Trophoblast cell (in vitro differentiated cells and primary cell): ENCODE results near the gene PRKAR2A.
"Not testable (repeated sequence)": the region's sequence is repeated elsewhere in the genome, so short reads cannot be mapped to it uniquely, and the experiment has no call there.

ENCODE experiments used
- DNase-seq, 2 donors: peaks; one replicate each; pipeline ENCODE4 v3.0.0-alpha.2; 2016
- H2AFZ ChIP-seq: 2 replicates; pipeline ENCODE4 v1.6.1; 2013; ENCODE audit warnings: low read length, moderate library complexity, mild to moderate bottlenecking; ENCODE audit not compliant: insufficient read depth, poor library complexity
- H2AK5ac ChIP-seq: 2 replicates; pipeline ENCODE4 v1.6.1; 2013; ENCODE audit warnings: mild to moderate bottlenecking, low read length
- H2BK120ac ChIP-seq: 2 replicates; pipeline ENCODE4 v1.6.1; 2013; ENCODE audit warnings: low read length, mild to moderate bottlenecking, moderate library complexity; ENCODE audit not compliant: insufficient read depth, poor library complexity
- H2BK12ac ChIP-seq: 2 replicates; pipeline ENCODE4 v1.6.1; 2013; ENCODE audit warnings: mild to moderate bottlenecking, low read length, moderate library complexity
- H2BK5ac ChIP-seq: 2 replicates; pipeline ENCODE4 v1.6.1; 2013; ENCODE audit warnings: low read length, low read depth, moderate library complexity, mild to moderate bottlenecking; ENCODE audit not compliant: poor library complexity
- H3K14ac ChIP-seq: 2 replicates; pipeline ENCODE4 v1.6.1; 2013; ENCODE audit warnings: mild to moderate bottlenecking, low read length
- H3K18ac ChIP-seq: 2 replicates; pipeline ENCODE4 v1.6.1; 2013; ENCODE audit warnings: mild to moderate bottlenecking, low read length
- H3K23ac ChIP-seq: 2 replicates; pipeline ENCODE4 v1.6.1; 2013; ENCODE audit warnings: low read length
- H3K27ac ChIP-seq: 2 replicates; pipeline ENCODE4 v1.5.1; 2013; ENCODE audit warnings: low read depth, mild to moderate bottlenecking, inconsistent platforms, low read length, moderate library complexity
- H3K27me3 ChIP-seq: 2 replicates; pipeline ENCODE4 v1.6.1; 2013; ENCODE audit warnings: inconsistent platforms, mild to moderate bottlenecking, low read length, moderate library complexity; ENCODE audit not compliant: insufficient read depth
- H3K36me3 ChIP-seq, 2 experiments: 1 replicate in 1 of 2; 2 replicates in 1 of 2; pipeline ENCODE4 v1.6.1; 2013; ENCODE audit warnings: low read length in 2 of 2, mild to moderate bottlenecking in 2 of 2, moderate library complexity in 1 of 2; ENCODE audit not compliant: insufficient read depth in 2 of 2, control insufficient read depth in 1 of 2
- H3K4ac ChIP-seq: 2 replicates; pipeline ENCODE4 v1.6.1; 2013; ENCODE audit warnings: low read depth, mild to moderate bottlenecking, low read length, moderate library complexity
- H3K4me1 ChIP-seq, 2 experiments: 1 replicate in 1 of 2; 2 replicates in 1 of 2; pipeline ENCODE4 v1.6.1; 2013; ENCODE audit warnings: low read length in 2 of 2, mild to moderate bottlenecking in 2 of 2, moderate library complexity in 1 of 2; ENCODE audit not compliant: insufficient read depth in 2 of 2, control insufficient read depth in 1 of 2
- H3K4me2 ChIP-seq: 2 replicates; pipeline ENCODE4 v1.6.1; 2013; ENCODE audit warnings: inconsistent platforms, mild to moderate bottlenecking, low read length, moderate library complexity
- H3K4me3 ChIP-seq: 2 replicates; pipeline ENCODE4 v1.5.1; 2013; ENCODE audit warnings: mild to moderate bottlenecking, low read depth, low read length, inconsistent platforms
- H3K79me1 ChIP-seq: one replicate; pipeline ENCODE4 v1.6.1; 2013; ENCODE audit warnings: low read length
- H3K79me2 ChIP-seq: 2 replicates; pipeline ENCODE4 v1.6.1; 2013; ENCODE audit warnings: low read length, mild to moderate bottlenecking; ENCODE audit not compliant: control insufficient read depth, insufficient read depth, poor library complexity
- H3K9ac ChIP-seq: 2 replicates; pipeline ENCODE4 v1.6.1; 2013; ENCODE audit warnings: mild to moderate bottlenecking, low read length
- H3K9me3 ChIP-seq: 2 replicates; pipeline ENCODE4 v1.6.1; 2013; ENCODE audit warnings: low read depth, mild to moderate bottlenecking, control low read depth, inconsistent platforms, low read length; ENCODE audit not compliant: insufficient read depth
- H4K12ac ChIP-seq: 2 replicates; pipeline ENCODE4 v1.6.1; 2013; ENCODE audit warnings: low read depth, mild to moderate bottlenecking, low read length, moderate library complexity
- H4K8ac ChIP-seq: 2 replicates; pipeline ENCODE4 v1.6.1; 2013; ENCODE audit warnings: low read depth, mild to moderate bottlenecking, low read length, moderate library complexity
- H4K91ac ChIP-seq: one replicate; pipeline ENCODE4 v1.6.1; 2013; ENCODE audit warnings: low read depth, mild to moderate bottlenecking, low read length, moderate library complexity
- WGBS: extraction: QIAGEN DNeasy Blood & Tissue Kit; methylation state at CpG from one replicate; pipeline ENCODE4 v1.1.7; 2013; ENCODE audit warnings: missing lambda C conversion rate; ENCODE audit not compliant: insufficient read length, insufficient coverage; ENCODE audit errors: extremely low coverage; 5-methylcytosine and 5-hydroxymethylcytosine counted together

Gene PRKAR2A

GRCh38 chr3:48747706-48748105 is 100.0 kb downstream of the PRKAR2A start:
- H2AK5ac ChIP-seq, result no peak overlapping the region
- no peak overlapping the region for H3K23ac ChIP-seq
- H2BK12ac ChIP-seq, result no peak overlapping the region
- no peak overlapping the region for H3K9ac ChIP-seq
- H3K4me2 ChIP-seq, result no peak overlapping the region
- H4K8ac ChIP-seq, result no peak overlapping the region
- H3K79me1 ChIP-seq, result no peaks in the 10 kb centered on the region
- no peaks in the 10 kb centered on the region for H3K27me3 ChIP-seq
- no peaks in the 10 kb centered on the region for H3K79me2 ChIP-seq
- H3K18ac ChIP-seq, result no peak overlapping the region
- peaks cover 3 to 10% of the 10 kb centered on the region in 2 experiments for H3K36me3 ChIP-seq
- peaks cover 1% of the 10 kb centered on the region for H3K9me3 ChIP-seq
- no peak for DNase-seq
- H2BK120ac ChIP-seq, result no peak overlapping the region
- no peak overlapping the region for H2BK5ac ChIP-seq
- no peak overlapping the region for H3K4ac ChIP-seq
- no peak overlapping the region for H4K91ac ChIP-seq
- no peak overlapping the region for H3K4me3 ChIP-seq
- no peak overlapping the region for H3K27ac ChIP-seq
- WGBS, result no CpG with 5 or more reads among the region's 4 CpGs
- no peaks in the 10 kb centered on the region for H3K4me1 ChIP-seq
- H2AFZ ChIP-seq, result no peak overlapping the region
- no peak overlapping the region for H4K12ac ChIP-seq
- no peak overlapping the region for H3K14ac ChIP-seq

- H3K79me1 ChIP-seq, result no peaks in the 10 kb centered on the region
- H3K14ac ChIP-seq, result no peak overlapping the region
- no peaks in the 10 kb centered on the region for H3K4me1 ChIP-seq
These were observed 100.6 kb downstream of the PRKAR2A start for GRCh38 chr3:48747015-48747615.

GRCh38 chr3:48743773-48744172 is 103.9 kb downstream of the PRKAR2A start:
- Histone ChIP-seq H3K4me1 (no peaks in the 10 kb centered on the region), H3K79me1 (no peaks in the 10 kb centered on the region), H4K12ac (no peak overlapping the region), H4K91ac (no peak overlapping the region), H4K8ac (no peak overlapping the region), H2BK5ac (no peak overlapping the region), H3K9ac (no peak overlapping the region), H3K9me3 (peaks cover 1% of the 10 kb centered on the region), H3K4me3 (no peak overlapping the region), H3K79me2 (no peaks in the 10 kb centered on the region), H2AFZ (no peak overlapping the region), H2BK12ac (no peak overlapping the region), H3K4me2 (no peak overlapping the region), H3K27ac (no peak overlapping the region), H2AK5ac (no peak overlapping the region), H3K36me3 (peaks cover 0 to 3% of the 10 kb centered on the region in 2 experiments), H3K27me3 (no peaks in the 10 kb centered on the region), H3K23ac (no peak overlapping the region), H3K14ac (no peak overlapping the region), H3K18ac (no peak overlapping the region), H3K4ac (no peak overlapping the region), H2BK120ac (no peak overlapping the region)
- DNase-seq, result peak in 1 of 2 donors; percentile 77
- WGBS, result no CpG with 5 or more reads among the region's 7 CpGs

More at GRCh38 chr3:48747015-48747615, 100.6 kb downstream of the PRKAR2A start:
- no peak overlapping the region for H3K4ac ChIP-seq
- H3K18ac ChIP-seq, result no peak overlapping the region
- H3K36me3 ChIP-seq, result peaks cover 3 to 10% of the 10 kb centered on the region in 2 experiments
- H2BK120ac ChIP-seq, result no peak overlapping the region
- no peak overlapping the region for H2AK5ac ChIP-seq
- H2AFZ ChIP-seq, result no peak overlapping the region
- WGBS, result no CpG with 5 or more reads among the region's 4 CpGs
- H3K9me3 ChIP-seq, result peaks cover 1% of the 10 kb centered on the region
- H3K4me2 ChIP-seq, result no peak overlapping the region
- DNase-seq, result no peak
- H3K4me3 ChIP-seq, result no peak overlapping the region
- H3K79me2 ChIP-seq, result no peaks in the 10 kb centered on the region
- no peak overlapping the region for H4K12ac ChIP-seq
- no peaks in the 10 kb centered on the region for H3K27me3 ChIP-seq
- H4K8ac ChIP-seq, result no peak overlapping the region
- H3K23ac ChIP-seq, result no peak overlapping the region
- H3K9ac ChIP-seq, result no peak overlapping the region
- H3K27ac ChIP-seq, result no peak overlapping the region
- no peak overlapping the region for H2BK12ac ChIP-seq
- no peak overlapping the region for H2BK5ac ChIP-seq
- H4K91ac ChIP-seq, result no peak overlapping the region

GRCh38 chr3:48741226-48741625 is 106.4 kb downstream of the PRKAR2A start:
- H3K9me3 ChIP-seq, H3K27ac ChIP-seq, H3K79me1 ChIP-seq, H3K14ac ChIP-seq, H3K4ac ChIP-seq, H3K23ac ChIP-seq, H3K4me1 ChIP-seq, H3K79me2 ChIP-seq, H3K27me3 ChIP-seq, H4K8ac ChIP-seq, H2BK5ac ChIP-seq, H2AK5ac ChIP-seq, H4K91ac ChIP-seq, H3K36me3 ChIP-seq, H4K12ac ChIP-seq, H3K18ac ChIP-seq, H2BK12ac ChIP-seq, H3K4me2 ChIP-seq, H3K4me3 ChIP-seq, H2AFZ ChIP-seq, H2BK120ac ChIP-seq, H3K9ac ChIP-seq: not testable (repeated sequence)
- peak; percentile 80 to 92 for DNase-seq
- no CpG with 5 or more reads among the region's 10 CpGs for WGBS
